PC-3 (cell line): ENCODE data around the gene GIMD1.

Experiments
- EZH2 ChIP-seq: fragments of 300-600 bp; sonication (generic); IDR thresholded peaks from one replicate; pipeline ENCODE4 v1.6.1; 2017; ENCODE audit warnings: antibody characterized with exemption, mild to moderate bottlenecking, low read length; ENCODE audit not compliant: unreplicated experiment
- TF ChIP-seq, protein P1 (sequence below): fragments of 300-600 bp; sonication (generic); conservative IDR thresholded peaks from 2 replicates; pipeline ENCODE4 v1.5.1; 2017; ENCODE audit warnings: antibody characterized with exemption, low read depth, mild to moderate bottlenecking, low read length

DNA sequence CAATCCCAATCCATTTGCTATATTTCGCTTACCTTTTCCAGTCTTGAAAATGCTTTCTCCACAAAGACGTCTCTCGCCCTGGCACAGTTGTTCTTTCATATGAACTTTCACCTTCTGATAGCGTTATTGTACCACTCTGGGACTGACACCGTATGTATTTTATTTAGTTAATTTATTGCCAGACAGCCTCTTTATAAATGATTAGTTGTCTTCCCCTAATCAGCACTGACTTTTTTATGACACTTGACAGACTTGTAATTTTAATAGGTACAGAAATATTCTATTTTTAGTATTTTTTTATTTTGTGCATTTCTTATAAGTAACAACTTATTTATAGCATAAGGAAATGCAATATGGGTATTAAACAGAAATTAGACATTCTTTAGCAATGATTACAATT, at the start of gene GIMD1:
- TF ChIP-seq, protein P1, sequence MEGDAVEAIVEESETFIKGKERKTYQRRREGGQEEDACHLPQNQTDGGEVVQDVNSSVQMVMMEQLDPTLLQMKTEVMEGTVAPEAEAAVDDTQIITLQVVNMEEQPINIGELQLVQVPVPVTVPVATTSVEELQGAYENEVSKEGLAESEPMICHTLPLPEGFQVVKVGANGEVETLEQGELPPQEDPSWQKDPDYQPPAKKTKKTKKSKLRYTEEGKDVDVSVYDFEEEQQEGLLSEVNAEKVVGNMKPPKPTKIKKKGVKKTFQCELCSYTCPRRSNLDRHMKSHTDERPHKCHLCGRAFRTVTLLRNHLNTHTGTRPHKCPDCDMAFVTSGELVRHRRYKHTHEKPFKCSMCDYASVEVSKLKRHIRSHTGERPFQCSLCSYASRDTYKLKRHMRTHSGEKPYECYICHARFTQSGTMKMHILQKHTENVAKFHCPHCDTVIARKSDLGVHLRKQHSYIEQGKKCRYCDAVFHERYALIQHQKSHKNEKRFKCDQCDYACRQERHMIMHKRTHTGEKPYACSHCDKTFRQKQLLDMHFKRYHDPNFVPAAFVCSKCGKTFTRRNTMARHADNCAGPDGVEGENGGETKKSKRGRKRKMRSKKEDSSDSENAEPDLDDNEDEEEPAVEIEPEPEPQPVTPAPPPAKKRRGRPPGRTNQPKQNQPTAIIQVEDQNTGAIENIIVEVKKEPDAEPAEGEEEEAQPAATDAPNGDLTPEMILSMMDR: no peak
- no peak for TF ChIP-seq EZH2
